Uterus (tissue), 4 donors: ENCODE results near the gene DGKI. TPM values are rescaled to one million over a fixed set of nuclear protein-coding genes. Genes with fewer than 3 reads are reported as not detected.
A peak's percentile ranks its signal among the peaks of the same experiment; 100 is the strongest.

Experiments used
- DNase-seq, 2 donors: peaks; one replicate each; pipeline ENCODE4 v3.0.0-alpha.2; 2019 to 2020
- H3K27ac ChIP-seq, 2 donors: fragments of 200-600 bp; sonication (generic); 1 replicate in 1 of 2; 2 replicates in 1 of 2; pipeline ENCODE4 v1.5.1; 2016 to 2018
- H3K27me3 ChIP-seq, 2 donors: fragments of 200-600 bp; sonication (generic); one replicate each; pipeline ENCODE4 v1.5.1; 2018 to 2019; ENCODE audit warnings: control low read depth in 1 of 2
- H3K36me3 ChIP-seq, 2 donors: fragments of 200-600 bp; sonication (generic); one replicate each; pipeline ENCODE4 v1.5.1; 2019; ENCODE audit warnings: control low read depth in 1 of 2
- H3K4me1 ChIP-seq, 2 donors: fragments of 200-600 bp; sonication (generic); one replicate each; pipeline ENCODE4 v1.5.1; 2018 to 2019; ENCODE audit warnings: control low read depth in 1 of 2
- H3K4me3 ChIP-seq, 2 donors: fragments of 200-600 bp; sonication (generic); 1 replicate in 1 of 2; 2 replicates in 1 of 2; pipeline ENCODE4 v1.5.1; 2018 to 2019; ENCODE audit warnings: mild to moderate bottlenecking in 1 of 2
- H3K9me3 ChIP-seq, 2 donors: fragments of 200-600 bp; sonication (generic); one replicate each; pipeline ENCODE4 v1.5.1; 2019; ENCODE audit warnings: control low read depth in 1 of 2
- POLR2A ChIP-seq, 2 donors: fragments of 450-650 bp; IDR thresholded peaks; one replicate each; pipeline ENCODE4 v1.6.1; 2016; ENCODE audit warnings: antibody characterized with exemption in 2 of 2, mild to moderate bottlenecking in 1 of 2, moderate library complexity in 1 of 2
- intact Hi-C: fragments of 100-400 bp; cut with DNase I; formaldehyde crosslinking; loops from one replicate; pipeline ENCODE4 v1.15.1; 2023; ENCODE audit warnings: low total_unique reads
- total RNA-seq, 4 donors: library from RNA; depleted of rRNA in 3 of 4; stranded (reverse); fragments of >200 nt in 3 of 4; gene quantifications; one replicate each; pipeline versions ENCODE4 v1.1.0 to v1.2.4, GENCODE V29; 2014 to 2023
- TF ChIP-seq, protein P1 (sequence below), 4 experiments: fragments of 200-600 bp in 2 of 4; fragments of 450-650 bp in 2 of 4; sonication (generic) in 2 of 4; IDR thresholded peaks; one replicate each; pipeline ENCODE4 v1.5.1; 2016 to 2019; ENCODE audit warnings: antibody characterized with exemption in 4 of 4, mild to moderate bottlenecking in 2 of 4, moderate library complexity in 1 of 4
- donor health status: DM: yes; HTN: yes; CAD: no.

Gene DGKI
- total RNA-seq, 4 donors from 2014 or later, result 1.0 to 8.5 (median 4.1) TPM

DNA sequence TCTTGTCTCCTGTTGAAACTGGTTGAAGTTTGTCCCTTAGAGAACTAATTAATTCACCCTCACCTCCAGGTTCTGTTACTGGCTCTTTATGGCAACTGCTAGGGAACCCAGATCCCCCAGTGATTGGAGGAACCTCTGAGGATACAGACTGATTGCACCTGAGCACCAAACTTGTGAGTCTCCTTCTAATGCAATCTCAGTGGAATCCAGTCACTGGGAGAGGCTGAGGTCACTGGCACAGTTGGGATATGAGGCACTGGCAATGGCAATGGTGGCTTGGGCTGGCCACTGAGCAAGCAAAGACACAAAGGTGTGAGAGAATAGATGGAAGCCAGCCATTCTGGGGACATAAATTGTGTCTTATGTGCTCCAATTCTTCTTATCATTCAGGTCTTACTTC, 5.3 kb upstream of the DGKI start:
- H3K36me3 ChIP-seq, result no peaks in the 10 kb centered on the region
- H3K4me1 ChIP-seq, result peaks cover 0 to 3% of the 10 kb centered on the region in 2 donors
- intact Hi-C loops, result no loop called here
- H3K27ac ChIP-seq, result no peak overlapping the region
- no peaks in the 10 kb centered on the region for H3K27me3 ChIP-seq
- TF ChIP-seq, protein P1, sequence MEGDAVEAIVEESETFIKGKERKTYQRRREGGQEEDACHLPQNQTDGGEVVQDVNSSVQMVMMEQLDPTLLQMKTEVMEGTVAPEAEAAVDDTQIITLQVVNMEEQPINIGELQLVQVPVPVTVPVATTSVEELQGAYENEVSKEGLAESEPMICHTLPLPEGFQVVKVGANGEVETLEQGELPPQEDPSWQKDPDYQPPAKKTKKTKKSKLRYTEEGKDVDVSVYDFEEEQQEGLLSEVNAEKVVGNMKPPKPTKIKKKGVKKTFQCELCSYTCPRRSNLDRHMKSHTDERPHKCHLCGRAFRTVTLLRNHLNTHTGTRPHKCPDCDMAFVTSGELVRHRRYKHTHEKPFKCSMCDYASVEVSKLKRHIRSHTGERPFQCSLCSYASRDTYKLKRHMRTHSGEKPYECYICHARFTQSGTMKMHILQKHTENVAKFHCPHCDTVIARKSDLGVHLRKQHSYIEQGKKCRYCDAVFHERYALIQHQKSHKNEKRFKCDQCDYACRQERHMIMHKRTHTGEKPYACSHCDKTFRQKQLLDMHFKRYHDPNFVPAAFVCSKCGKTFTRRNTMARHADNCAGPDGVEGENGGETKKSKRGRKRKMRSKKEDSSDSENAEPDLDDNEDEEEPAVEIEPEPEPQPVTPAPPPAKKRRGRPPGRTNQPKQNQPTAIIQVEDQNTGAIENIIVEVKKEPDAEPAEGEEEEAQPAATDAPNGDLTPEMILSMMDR (IDR thresholded peaks at IDR 0.05), result no peak
- no peak for TF ChIP-seq POLR2A (IDR thresholded peaks at IDR 0.05)
- no peaks in the 10 kb centered on the region for H3K9me3 ChIP-seq
- no peak overlapping the region for H3K4me3 ChIP-seq
- DNase-seq, result no peak

GRCh38 chr7:137850972-137851945, 4.5 kb upstream of the DGKI start:
- Histone ChIP-seq H3K36me3 (no peaks in the 10 kb centered on the region), H3K27ac (no peak overlapping the region), H3K27me3 (no peaks in the 10 kb centered on the region), H3K4me1 (peaks cover 0 to 6% of the 10 kb centered on the region in 2 donors), H3K9me3 (no peaks in the 10 kb centered on the region), H3K4me3 (no peak overlapping the region)
- intact Hi-C loops, result no loop called here
- no peak for TF ChIP-seq POLR2A (IDR thresholded peaks at IDR 0.05)
- TF ChIP-seq, protein P1 (IDR thresholded peaks at IDR 0.05), result no peak
- DNase-seq, result no peak

DNA sequence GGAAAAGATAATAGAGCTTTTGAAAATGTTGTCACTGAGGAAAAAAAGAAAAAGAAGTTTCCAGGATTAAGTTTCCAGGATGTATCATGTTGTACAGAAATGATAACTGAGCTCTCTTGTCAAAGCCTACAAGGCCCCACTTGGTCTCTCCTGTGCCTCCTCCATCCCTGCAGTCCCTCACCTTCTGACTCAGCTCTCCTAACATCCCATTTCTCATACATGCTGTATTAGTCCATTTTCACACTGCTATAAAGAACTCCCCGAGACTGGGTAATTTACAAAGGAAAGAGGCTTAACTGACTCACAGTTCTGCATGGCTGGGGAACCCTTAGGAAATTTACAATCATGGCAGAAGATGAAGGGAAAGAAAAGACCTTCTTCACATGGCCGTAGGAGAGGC, 3.8 kb upstream of the DGKI start:
- intact Hi-C loops, result no loop called here
- no peaks in the 10 kb centered on the region for H3K36me3 ChIP-seq
- TF ChIP-seq POLR2A (IDR thresholded peaks at IDR 0.05), result no peak
- TF ChIP-seq, protein P1 (IDR thresholded peaks at IDR 0.05), result no peak
- H3K27me3 ChIP-seq, result peaks cover 0 to 2% of the 10 kb centered on the region in 2 donors
- H3K9me3 ChIP-seq, result no peaks in the 10 kb centered on the region
- DNase-seq, result no peak
- H3K4me3 ChIP-seq, result no peak overlapping the region
- H3K4me1 ChIP-seq, result peaks cover 0 to 6% of the 10 kb centered on the region in 2 donors
- H3K27ac ChIP-seq, result no peak overlapping the region

DNA sequence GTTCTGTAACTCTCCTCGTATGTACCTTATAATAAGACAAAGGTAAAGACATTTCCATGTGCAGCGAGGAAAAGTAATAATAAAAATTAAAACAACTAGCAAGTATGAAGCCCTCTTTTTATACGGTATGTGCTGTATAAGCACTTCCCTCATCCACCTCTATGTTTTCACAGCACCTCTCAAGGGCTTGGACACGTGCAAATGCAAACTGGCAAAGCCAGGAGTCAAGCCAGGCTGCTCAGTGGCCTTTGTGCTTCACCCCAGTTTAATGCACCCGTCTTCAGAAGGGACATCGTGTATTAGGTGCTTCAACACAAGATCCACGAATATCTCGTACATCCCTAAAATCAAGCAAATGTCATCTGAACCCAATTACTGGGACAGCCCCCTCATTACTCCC, 1.3 kb upstream of the DGKI start:
- Histone ChIP-seq H3K9me3 (no peaks in the 10 kb centered on the region), H3K27me3 (peaks cover 0 to 6% of the 10 kb centered on the region in 2 donors), H3K4me3 (no peak overlapping the region), H3K27ac (no peak overlapping the region), H3K4me1 (peaks cover 0 to 6% of the 10 kb centered on the region in 2 donors), H3K36me3 (no peaks in the 10 kb centered on the region)
- intact Hi-C loops, result no loop called here
- no peak for TF ChIP-seq POLR2A (IDR thresholded peaks at IDR 0.05)
- DNase-seq, result no peak

DNA sequence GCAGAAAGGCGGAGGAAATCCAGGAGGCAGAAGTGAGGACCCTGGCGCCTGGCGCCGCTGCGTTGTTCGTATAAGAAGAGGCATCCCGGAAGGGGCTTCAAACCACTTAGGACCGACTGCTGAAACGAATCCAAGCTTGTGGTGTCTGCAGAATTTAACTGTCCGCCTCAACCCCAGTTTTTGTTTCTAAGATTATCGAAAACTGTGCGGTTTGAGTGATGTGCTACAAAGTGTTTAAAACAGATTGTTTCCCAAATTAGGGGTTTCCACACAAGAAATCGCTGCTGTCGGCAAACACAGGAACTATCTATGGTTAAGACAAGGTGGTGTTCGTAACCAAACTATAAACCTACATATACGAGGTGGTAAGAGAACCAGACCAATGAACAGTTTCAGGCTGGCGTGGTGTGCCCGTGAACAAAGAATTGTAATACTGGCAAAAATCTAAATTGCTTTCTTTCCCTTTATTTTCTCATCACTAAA, 835 bp upstream of the DGKI start:
- peaks cover 0 to 6% of the 10 kb centered on the region in 2 donors for H3K27me3 ChIP-seq
- DNase-seq, result no peak
- peak overlapping the region; percentile 28 to 34 for H3K4me3 ChIP-seq
- H3K36me3 ChIP-seq, result no peaks in the 10 kb centered on the region
- TF ChIP-seq POLR2A (IDR thresholded peaks at IDR 0.05), result no peak
- TF ChIP-seq, protein P1 (IDR thresholded peaks at IDR 0.05), result no peak
- intact Hi-C loops, result no loop called here
- H3K9me3 ChIP-seq, result no peaks in the 10 kb centered on the region
- H3K4me1 ChIP-seq, result peaks cover 0 to 6% of the 10 kb centered on the region in 2 donors
- peak overlapping the region in 1 of 2 donors; percentile 3 for H3K27ac ChIP-seq
